Natural killer cell treated with Interleukin-12 subunit alpha and Interleukin-12 subunit beta and Interleukin-15 and Interleukin-18, amount 100 ng/mL, for 72 hours (primary cell): ENCODE measurements around the gene CLEC16A. TPM values are rescaled to one million over a fixed set of nuclear protein-coding genes. Genes with fewer than 3 reads are reported as not detected.

Source experiments
- ATAC-seq, 2 donors: fragments of 150-1000 bp; cut with Tn5 transposase in 1 of 2; sonication (Bioruptor Pico), chemical (Tn5 transposase) in 1 of 2; 2 replicates each; pipeline ENCODE4 v1.10.0; 2021
- DNase-seq: peaks from one replicate; pipeline ENCODE4 v3.0.0; 2022; ENCODE audit warnings: low spot score
- H3K27ac Mint-ChIP-seq, 2 donors: 1 replicate in 1 of 2; 2 replicates in 1 of 2; pipeline ENCODE4 v1.8.0; 2022; ENCODE audit warnings: mixed read lengths in 2 of 2, mild to moderate bottlenecking in 1 of 2, moderate library complexity in 1 of 2
- H3K27me3 Mint-ChIP-seq, 2 donors: 1 replicate in 1 of 2; 2 replicates in 1 of 2; pipeline ENCODE4 v1.8.0; 2022; ENCODE audit warnings: mixed read lengths in 2 of 2
- H3K36me3 Mint-ChIP-seq: one replicate; pipeline ENCODE4 v1.8.0; 2022; ENCODE audit warnings: mixed read lengths
- H3K4me1 Mint-ChIP-seq, 2 donors: 1 replicate in 1 of 2; 2 replicates in 1 of 2; pipeline ENCODE4 v1.8.0; 2022; ENCODE audit warnings: low read depth in 2 of 2, mixed read lengths in 2 of 2, mild to moderate bottlenecking in 1 of 2
- H3K4me3 Mint-ChIP-seq: one replicate; pipeline ENCODE4 v1.8.0; 2022; ENCODE audit warnings: mixed read lengths
- H3K9me3 Mint-ChIP-seq: 2 replicates; pipeline ENCODE4 v1.8.0; 2022; ENCODE audit warnings: mixed read lengths
- total RNA-seq, 2 donors: library from RNA; stranded (reverse); gene quantifications; one replicate each; pipeline ENCODE4 v1.2.3, GENCODE V29; 2022

The CLEC16A gene
- total RNA-seq, 2 donors from 2014 or later, result 42.5 to 60.2 TPM

- ATAC-seq, result no peak
- Mint-ChIP-seq H3K9me3 (no peaks in the 10 kb centered on the region), H3K4me3 (no peak overlapping the region), H3K27ac (peak overlapping the region; percentile 70 to 98), H3K36me3 (no peaks in the 10 kb centered on the region), H3K4me1 (peaks cover 33 to 40% of the 10 kb centered on the region in 2 donors), H3K27me3 (no peaks in the 10 kb centered on the region)
- DNase-seq, result no peak
These were observed 238.0 kb downstream of the CLEC16A start for GRCh38 chr16:11182411-11182810.

DNA sequence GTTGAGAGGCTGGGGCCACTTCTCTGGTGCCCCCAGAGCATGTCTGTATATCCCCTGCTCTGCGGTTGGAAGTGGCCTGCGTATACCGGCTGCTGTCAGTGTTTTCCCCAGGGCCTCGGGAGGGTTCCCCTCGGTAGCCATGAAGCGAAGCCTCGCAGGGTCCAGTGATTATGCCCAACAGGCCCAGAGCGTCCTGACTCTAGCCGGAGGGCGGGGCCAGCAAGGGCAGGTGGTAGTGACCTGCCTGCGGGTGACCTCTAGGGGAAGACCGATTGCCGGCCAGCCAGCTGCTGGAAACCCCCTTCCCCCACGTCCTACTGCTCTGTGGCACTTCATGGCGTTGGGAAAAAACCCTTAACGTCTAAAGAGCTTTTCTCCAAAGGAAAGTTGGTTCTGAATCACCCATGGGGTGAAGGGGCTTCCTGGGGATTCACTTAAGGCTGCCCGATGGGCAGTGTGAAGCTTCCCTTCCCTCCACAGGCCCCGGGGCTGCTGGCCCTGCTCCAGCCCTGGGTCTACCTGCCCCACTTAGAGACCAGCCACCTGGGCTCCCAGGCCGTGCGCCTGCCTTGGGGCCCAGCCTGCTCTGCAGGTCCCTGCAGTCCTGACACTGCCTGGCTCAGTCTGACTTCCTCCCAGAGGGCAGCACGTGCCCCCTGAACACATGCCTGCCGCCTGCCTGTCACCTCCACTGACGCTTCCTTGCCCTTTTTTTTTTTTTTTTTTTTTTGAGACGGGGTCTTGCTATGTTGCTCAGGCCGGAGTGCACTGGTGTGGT lies 238.9 kb downstream of the CLEC16A start:
- Mint-ChIP-seq H3K27ac (peak overlapping the region; percentile 70 to 98), H3K27me3 (no peaks in the 10 kb centered on the region)
- peak; percentile 78 for DNase-seq

GRCh38 chr16:11183951-11184350 lies 239.6 kb downstream of the CLEC16A start:
- H3K36me3 Mint-ChIP-seq, result no peaks in the 10 kb centered on the region
- no peaks in the 10 kb centered on the region for H3K9me3 Mint-ChIP-seq
- ATAC-seq (no peak), DNase-seq (no peak)
- H3K4me3 Mint-ChIP-seq, result peak overlapping the region; percentile 9
- no peaks in the 10 kb centered on the region for H3K27me3 Mint-ChIP-seq
- H3K4me1 Mint-ChIP-seq, result peaks cover 33 to 42% of the 10 kb centered on the region in 2 donors
- H3K27ac Mint-ChIP-seq, result peak overlapping the region; percentile 70 to 98

More for the DNA sequence above, 238.9 kb downstream of the CLEC16A start:
- Mint-ChIP-seq H3K4me3 (peak overlapping the region; percentile 9), H3K4me1 (peaks cover 33 to 40% of the 10 kb centered on the region in 2 donors), H3K9me3 (no peaks in the 10 kb centered on the region), H3K36me3 (no peaks in the 10 kb centered on the region)
- ATAC-seq, result peak; percentile 31 to 62

GRCh38 chr16:11187522-11188023 lies 243.2 kb downstream of the CLEC16A start:
- no peak for DNase-seq
- no peaks in the 10 kb centered on the region for H3K9me3 Mint-ChIP-seq
- H3K4me1 Mint-ChIP-seq, result peaks cover 22 to 33% of the 10 kb centered on the region in 2 donors
- H3K27me3 Mint-ChIP-seq, result no peaks in the 10 kb centered on the region
- ATAC-seq, result no peak
- H3K36me3 Mint-ChIP-seq, result no peaks in the 10 kb centered on the region
- peak overlapping the region in 1 of 2 donors; percentile 74 for H3K27ac Mint-ChIP-seq
- no peak overlapping the region for H3K4me3 Mint-ChIP-seq

GRCh38 chr16:11188801-11189740 lies 244.7 kb downstream of the CLEC16A start:
- H3K9me3 Mint-ChIP-seq, result no peaks in the 10 kb centered on the region
- peaks cover 24 to 35% of the 10 kb centered on the region in 2 donors for H3K4me1 Mint-ChIP-seq
- peak overlapping the region; percentile 61 to 74 for H3K27ac Mint-ChIP-seq
- no peaks in the 10 kb centered on the region for H3K36me3 Mint-ChIP-seq
- no peak for DNase-seq
- peaks cover 0 to 4% of the 10 kb centered on the region in 2 donors for H3K27me3 Mint-ChIP-seq
- no peak overlapping the region for H3K4me3 Mint-ChIP-seq
- no peak for ATAC-seq

DNA sequence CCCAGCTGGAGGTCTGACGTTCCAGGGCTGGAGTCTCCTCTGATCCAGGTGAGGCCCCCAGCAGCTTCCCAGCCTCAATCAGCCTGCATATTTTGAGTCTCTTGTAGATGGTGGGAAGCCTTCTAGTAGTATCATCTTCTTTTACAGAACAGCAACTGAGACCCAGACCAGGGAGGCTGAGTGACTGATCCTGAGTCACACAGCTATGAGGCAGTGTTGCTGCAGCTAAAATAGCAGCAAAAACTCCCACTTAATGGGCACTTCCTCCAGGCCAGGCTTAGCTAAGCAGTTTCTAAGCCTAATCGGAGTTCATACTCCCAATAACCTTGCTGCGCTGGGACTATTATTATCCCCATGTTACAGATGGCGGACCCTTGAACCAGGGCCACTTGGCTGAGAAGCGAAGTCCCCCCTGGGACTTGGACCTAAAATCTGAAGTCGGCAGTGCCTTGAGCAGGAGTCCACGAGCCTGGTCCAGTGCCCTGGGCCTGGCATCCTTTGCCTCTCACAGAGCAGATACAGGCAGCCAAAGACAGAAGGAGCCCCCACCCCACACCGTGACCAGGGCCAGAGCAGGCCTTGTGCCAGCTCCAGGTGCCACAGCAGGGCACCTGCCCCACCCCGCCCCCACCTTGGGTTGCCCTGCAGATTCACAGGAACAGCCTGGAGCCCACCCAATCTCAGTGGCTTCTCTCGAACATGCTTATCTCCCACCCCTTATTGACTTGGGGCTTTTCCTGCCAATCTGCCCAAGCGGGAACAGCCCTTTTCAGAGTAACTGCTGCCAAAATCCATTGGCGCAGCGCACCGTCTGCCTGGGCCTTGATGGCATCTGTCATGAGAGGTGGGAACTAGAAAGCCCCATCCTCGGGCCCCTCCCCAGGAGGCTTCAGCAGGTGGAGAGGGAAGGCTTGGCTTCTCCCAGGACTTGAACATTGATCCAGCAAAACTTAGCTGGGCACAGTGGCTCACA lies 246.5 kb downstream of the CLEC16A start:
- peaks cover 0 to 4% of the 10 kb centered on the region in 2 donors for H3K27me3 Mint-ChIP-seq
- no peak overlapping the region for H3K4me3 Mint-ChIP-seq
- H3K36me3 Mint-ChIP-seq, result no peaks in the 10 kb centered on the region
- peaks cover 31 to 41% of the 10 kb centered on the region in 2 donors for H3K4me1 Mint-ChIP-seq
- no peaks in the 10 kb centered on the region for H3K9me3 Mint-ChIP-seq
- peak overlapping the region; percentile 35 to 85 for H3K27ac Mint-ChIP-seq
- DNase-seq (no peak), ATAC-seq (peak in 1 of 2 donors; percentile 52)

- peaks cover 31 to 43% of the 10 kb centered on the region in 2 donors for H3K4me1 Mint-ChIP-seq
- H3K27ac Mint-ChIP-seq, result peak overlapping the region; percentile 21 to 79
- no peak for DNase-seq
- H3K4me3 Mint-ChIP-seq, result no peak overlapping the region
- H3K36me3 Mint-ChIP-seq, result no peaks in the 10 kb centered on the region
- no peaks in the 10 kb centered on the region for H3K9me3 Mint-ChIP-seq
- H3K27me3 Mint-ChIP-seq, result peaks cover 0 to 4% of the 10 kb centered on the region in 2 donors
- no peak for ATAC-seq
These were observed 247.3 kb downstream of the CLEC16A start for GRCh38 chr16:11191665-11192064.

GRCh38 chr16:11193494-11193893 lies 249.1 kb downstream of the CLEC16A start:
- DNase-seq (no peak), ATAC-seq (no peak)
- H3K36me3 Mint-ChIP-seq, result no peaks in the 10 kb centered on the region
- H3K27me3 Mint-ChIP-seq, result peaks cover 0 to 4% of the 10 kb centered on the region in 2 donors
- peaks cover 38 to 53% of the 10 kb centered on the region in 2 donors for H3K4me1 Mint-ChIP-seq
- peak overlapping the region; percentile 10 to 88 for H3K27ac Mint-ChIP-seq
- H3K9me3 Mint-ChIP-seq, result no peaks in the 10 kb centered on the region
- H3K4me3 Mint-ChIP-seq, result no peak overlapping the region

GRCh38 chr16:11194913-11195312 lies 250.5 kb downstream of the CLEC16A start:
- H3K4me1 Mint-ChIP-seq, result peaks cover 34 to 51% of the 10 kb centered on the region in 2 donors
- no peak for ATAC-seq
- H3K27ac Mint-ChIP-seq, result peak overlapping the region; percentile 46 to 89

DNA sequence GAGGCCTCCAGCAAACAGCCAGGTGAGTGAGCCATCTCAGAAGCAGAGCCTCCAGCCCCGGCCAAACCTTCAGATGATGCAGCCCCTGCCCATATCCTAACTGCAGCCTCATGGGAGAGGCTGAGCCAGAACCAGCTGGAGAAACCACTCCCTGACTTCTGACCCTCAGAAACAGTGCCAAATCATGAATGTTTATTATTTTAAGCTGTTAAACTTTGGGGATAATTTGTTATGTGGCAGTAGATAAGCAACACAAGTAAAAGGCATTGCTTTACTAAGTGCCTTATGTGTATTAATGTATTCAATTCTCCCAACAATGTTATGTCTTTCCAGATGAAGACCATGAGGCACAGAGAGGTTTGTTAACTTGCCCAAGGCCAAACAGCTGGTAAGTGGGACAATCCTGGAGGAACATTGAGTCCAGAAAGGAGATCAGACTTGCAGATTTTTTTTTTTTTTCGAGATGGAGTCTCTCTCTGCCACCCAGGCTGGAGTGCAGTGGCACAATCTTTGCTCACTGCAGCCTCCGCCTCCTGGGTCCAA lies 252.0 kb downstream of the CLEC16A start:
- H3K27me3 Mint-ChIP-seq, result peaks cover 0 to 4% of the 10 kb centered on the region in 2 donors
- no peaks in the 10 kb centered on the region for H3K9me3 Mint-ChIP-seq
- H3K36me3 Mint-ChIP-seq, result no peaks in the 10 kb centered on the region
- H3K4me1 Mint-ChIP-seq, result peaks cover 39 to 50% of the 10 kb centered on the region in 2 donors
- DNase-seq (no peak), ATAC-seq (no peak)
- peak overlapping the region in 1 of 2 donors; percentile 89 for H3K27ac Mint-ChIP-seq
- H3K4me3 Mint-ChIP-seq, result no peak overlapping the region

More at GRCh38 chr16:11194913-11195312, 250.5 kb downstream of the CLEC16A start:
- Mint-ChIP-seq H3K9me3 (no peaks in the 10 kb centered on the region), H3K4me3 (no peak overlapping the region), H3K36me3 (no peaks in the 10 kb centered on the region), H3K27me3 (peaks cover 0 to 4% of the 10 kb centered on the region in 2 donors)
- no peak for DNase-seq

- peaks cover 44 to 62% of the 10 kb centered on the region in 2 donors for H3K4me1 Mint-ChIP-seq
These were observed 254.0 kb downstream of the CLEC16A start for GRCh38 chr16:11198375-11198774.

GRCh38 chr16:11198828-11199227 lies 254.5 kb downstream of the CLEC16A start:
- H3K4me1 Mint-ChIP-seq, result peaks cover 40 to 57% of the 10 kb centered on the region in 2 donors
- H3K4me3 Mint-ChIP-seq, result no peak overlapping the region
- H3K36me3 Mint-ChIP-seq, result no peaks in the 10 kb centered on the region
- ATAC-seq, result peak in 1 of 2 donors; percentile 17
- no peaks in the 10 kb centered on the region for H3K9me3 Mint-ChIP-seq
- DNase-seq, result no peak
- no peaks in the 10 kb centered on the region for H3K27me3 Mint-ChIP-seq
- H3K27ac Mint-ChIP-seq, result peak overlapping the region in 1 of 2 donors; percentile 89

More at GRCh38 chr16:11198375-11198774, 254.0 kb downstream of the CLEC16A start:
- DNase-seq, result no peak
- peak overlapping the region; percentile 43 to 89 for H3K27ac Mint-ChIP-seq
- no peak overlapping the region for H3K4me3 Mint-ChIP-seq
- H3K27me3 Mint-ChIP-seq, result peaks cover 0 to 4% of the 10 kb centered on the region in 2 donors
- no peak for ATAC-seq
- no peaks in the 10 kb centered on the region for H3K36me3 Mint-ChIP-seq
- H3K9me3 Mint-ChIP-seq, result no peaks in the 10 kb centered on the region
